GM04504 (cell line): ENCODE results near the gene VMP1.
A peak's percentile ranks its signal among the peaks of the same experiment; 100 is the strongest.
"Not testable (repeated sequence)": the region's sequence is repeated elsewhere in the genome, so short reads cannot be mapped to it uniquely, and the experiment has no call there.

Experiments used
- DNase-seq: peaks from one replicate; pipeline ENCODE4 v3.0.0-alpha.2; 2012; ENCODE audit warnings: low read depth

Gene VMP1

GRCh38 chr17:59812139-59812538 is 104.7 kb downstream of the VMP1 start:
- DNase-seq: no peak

GRCh38 chr17:59814276-59814675 is 106.8 kb downstream of the VMP1 start:
- DNase-seq: no peak

GRCh38 chr17:59814685-59815084 is 107.2 kb downstream of the VMP1 start:
- no peak for DNase-seq

- DNase-seq: no peak
Observed at GRCh38 chr17:59815965-59816364, 108.5 kb downstream of the VMP1 start.

- no peak for DNase-seq
Observed at GRCh38 chr17:59825533-59826322, 118.3 kb downstream of the VMP1 start.

GRCh38 chr17:59826706-59827453 is 119.4 kb downstream of the VMP1 start:
- DNase-seq: no peak

- DNase-seq: no peak
Observed at GRCh38 chr17:59827721-59828477, 120.4 kb downstream of the VMP1 start.

GRCh38 chr17:59828478-59828760 is 121.0 kb downstream of the VMP1 start:
- no peak for DNase-seq

GRCh38 chr17:59828819-59829216 is 121.4 kb downstream of the VMP1 start:
- not testable (repeated sequence) for DNase-seq

GRCh38 chr17:59829217-59830006 is 122.0 kb downstream of the VMP1 start:
- peak; percentile 98 for DNase-seq

GRCh38 chr17:59830007-59830630 is 122.7 kb downstream of the VMP1 start:
- DNase-seq: no peak

- no peak for DNase-seq
Observed at GRCh38 chr17:59830846-59831486, 123.5 kb downstream of the VMP1 start.

- DNase-seq: no peak
Observed at GRCh38 chr17:59832883-59833379, 125.5 kb downstream of the VMP1 start.

GRCh38 chr17:59837308-59838051 is 130.0 kb downstream of the VMP1 start:
- DNase-seq: peak; percentile 99

- DNase-seq: no peak
Observed at GRCh38 chr17:59838052-59838916, 130.8 kb downstream of the VMP1 start.

GRCh38 chr17:59839651-59840328 is 132.3 kb downstream of the VMP1 start:
- no peak for DNase-seq

GRCh38 chr17:59840329-59841090 is 133.1 kb downstream of the VMP1 start:
- DNase-seq: no peak
